GM18868 (cell line): ENCODE data around the gene TTYH3.
"Not testable (repeated sequence)": the region's sequence is repeated elsewhere in the genome, so short reads cannot be mapped to it uniquely, and the experiment has no call there.

ENCODE experiments used
- ATAC-seq: cut with Tn5 transposase; IDR thresholded peaks from one replicate; pipeline ENCODE4 v1.9.1; 2021; ENCODE audit warnings: mild to moderate bottlenecking, moderate library complexity; ENCODE audit not compliant: unreplicated experiment

The TTYH3 gene

GRCh38 chr7:2631946-2632732, at the start of gene TTYH3:
TTYH3 (plus strand) TSS chr7:2631986; CDS start chr7:2632156, 170 bp downstream.
- ATAC-seq: peak; percentile 17

- no peak for ATAC-seq
Measured at GRCh38 chr7:2582006-2582735, 49.6 kb upstream of the TTYH3 start.

- ATAC-seq: no peak
Measured at GRCh38 chr7:2583798-2584580, 47.8 kb upstream of the TTYH3 start.

GRCh38 chr7:2585446-2585845, 46.3 kb upstream of the TTYH3 start:
- ATAC-seq: no peak

GRCh38 chr7:2586326-2587020, 45.3 kb upstream of the TTYH3 start:
- no peak for ATAC-seq

- no peak for ATAC-seq
Measured at GRCh38 chr7:2587134-2587533, 44.7 kb upstream of the TTYH3 start.

- ATAC-seq: no peak
Measured at GRCh38 chr7:2587778-2588177, 44.0 kb upstream of the TTYH3 start.

- ATAC-seq: no peak
Measured at GRCh38 chr7:2589341-2589740, 42.4 kb upstream of the TTYH3 start.

- not testable (repeated sequence) for ATAC-seq
Measured at GRCh38 chr7:2589941-2590340, 41.8 kb upstream of the TTYH3 start.

- no peak for ATAC-seq
Measured at GRCh38 chr7:2592375-2592865, 39.4 kb upstream of the TTYH3 start.

- ATAC-seq: no peak
Measured at GRCh38 chr7:2593036-2593727, 38.6 kb upstream of the TTYH3 start.

- ATAC-seq: no peak
Measured at GRCh38 chr7:2594599-2594998, 37.2 kb upstream of the TTYH3 start.

- no peak for ATAC-seq
Measured at GRCh38 chr7:2595258-2595860, 36.4 kb upstream of the TTYH3 start.

GRCh38 chr7:2596464-2597272, 35.1 kb upstream of the TTYH3 start:
- ATAC-seq: no peak

GRCh38 chr7:2597273-2597640, 34.5 kb upstream of the TTYH3 start:
- no peak for ATAC-seq

GRCh38 chr7:2598154-2598823, 33.5 kb upstream of the TTYH3 start:
- ATAC-seq: no peak

GRCh38 chr7:2601065-2601464, 30.7 kb upstream of the TTYH3 start:
- no peak for ATAC-seq

GRCh38 chr7:2601907-2602306, 29.9 kb upstream of the TTYH3 start:
- no peak for ATAC-seq
